Uterus (tissue), 2 donors: ENCODE measurements around the gene MAD1L1.

Experiments
- POLR2A ChIP-seq, 2 donors: fragments of 450-650 bp; IDR thresholded peaks; one replicate each; pipeline ENCODE4 v1.6.1; 2016; ENCODE audit warnings: antibody characterized with exemption in 2 of 2, mild to moderate bottlenecking in 1 of 2, moderate library complexity in 1 of 2
- TF ChIP-seq, protein P1 (sequence below), 4 experiments: fragments of 200-600 bp in 2 of 4; fragments of 450-650 bp in 2 of 4; sonication (generic) in 2 of 4; IDR thresholded peaks; one replicate each; pipeline ENCODE4 v1.5.1; 2016 to 2019; ENCODE audit warnings: antibody characterized with exemption in 4 of 4, mild to moderate bottlenecking in 2 of 4, moderate library complexity in 1 of 4

DNA sequence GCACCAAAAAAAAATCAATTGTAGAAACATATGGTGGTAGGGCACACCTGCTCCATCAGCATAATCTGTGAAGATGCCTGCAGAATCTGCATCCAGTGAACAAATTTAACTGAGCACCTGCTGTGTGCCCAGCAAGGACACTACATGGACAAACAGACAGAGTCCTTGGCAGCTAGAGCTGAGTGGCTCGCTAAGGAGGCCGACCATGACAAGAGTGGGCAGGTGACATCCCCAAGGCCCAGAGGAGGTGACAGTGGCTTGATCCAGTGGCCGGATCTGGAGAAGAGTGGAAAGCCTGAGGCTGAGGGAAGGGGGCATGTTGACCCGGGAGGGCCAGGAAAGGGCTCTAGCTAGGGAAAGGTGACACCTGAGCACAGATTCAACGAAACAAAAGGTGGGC, 68.1 kb downstream of the MAD1L1 start:
- TF ChIP-seq, protein P1, sequence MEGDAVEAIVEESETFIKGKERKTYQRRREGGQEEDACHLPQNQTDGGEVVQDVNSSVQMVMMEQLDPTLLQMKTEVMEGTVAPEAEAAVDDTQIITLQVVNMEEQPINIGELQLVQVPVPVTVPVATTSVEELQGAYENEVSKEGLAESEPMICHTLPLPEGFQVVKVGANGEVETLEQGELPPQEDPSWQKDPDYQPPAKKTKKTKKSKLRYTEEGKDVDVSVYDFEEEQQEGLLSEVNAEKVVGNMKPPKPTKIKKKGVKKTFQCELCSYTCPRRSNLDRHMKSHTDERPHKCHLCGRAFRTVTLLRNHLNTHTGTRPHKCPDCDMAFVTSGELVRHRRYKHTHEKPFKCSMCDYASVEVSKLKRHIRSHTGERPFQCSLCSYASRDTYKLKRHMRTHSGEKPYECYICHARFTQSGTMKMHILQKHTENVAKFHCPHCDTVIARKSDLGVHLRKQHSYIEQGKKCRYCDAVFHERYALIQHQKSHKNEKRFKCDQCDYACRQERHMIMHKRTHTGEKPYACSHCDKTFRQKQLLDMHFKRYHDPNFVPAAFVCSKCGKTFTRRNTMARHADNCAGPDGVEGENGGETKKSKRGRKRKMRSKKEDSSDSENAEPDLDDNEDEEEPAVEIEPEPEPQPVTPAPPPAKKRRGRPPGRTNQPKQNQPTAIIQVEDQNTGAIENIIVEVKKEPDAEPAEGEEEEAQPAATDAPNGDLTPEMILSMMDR (IDR thresholded peaks at IDR 0.05), result no peak
- TF ChIP-seq POLR2A (IDR thresholded peaks at IDR 0.05), result no peak
